Esophagus squamous epithelium (tissue), 5 donors: Measurements from ENCODE around the gene NID2. TPM values are rescaled to one million over a fixed set of nuclear protein-coding genes. Genes with fewer than 3 reads are reported as not detected.
A peak's percentile ranks its signal among the peaks of the same experiment; 100 is the strongest.

Experiments
- DNase-seq: peaks from one replicate; lab custom pipeline; 2025; lab: John Stamatoyannopoulos, UW
- H3K27ac ChIP-seq, 4 donors: fragments of 200-600 bp; sonication (generic); one replicate each; pipeline ENCODE4 v1.5.1; 2016 to 2019; ENCODE audit warnings: mild to moderate bottlenecking in 1 of 4
- H3K27me3 ChIP-seq, 4 donors: fragments of 200-600 bp; sonication (generic); 1 replicate in 3 of 4; 2 replicates in 1 of 4; pipeline versions ENCODE4 v1.5.1 to v1.6.0; 2017 to 2021; ENCODE audit warnings: antibody characterized with exemption in 1 of 4
- H3K36me3 ChIP-seq, 3 donors: fragments of 200-600 bp; sonication (generic); one replicate each; pipeline ENCODE4 v1.5.1; 2016 to 2019
- H3K4me1 ChIP-seq, 3 donors: fragments of 200-600 bp; sonication (generic); one replicate each; pipeline ENCODE4 v1.5.1; 2017 to 2019
- H3K4me3 ChIP-seq, 4 donors: fragments of 200-600 bp; sonication (generic); 1 replicate in 3 of 4; 2 replicates in 1 of 4; pipeline ENCODE4 v1.5.1; 2016 to 2019; ENCODE audit warnings: mild to moderate bottlenecking in 2 of 4, moderate library complexity in 1 of 4
- H3K9me3 ChIP-seq, 3 donors: fragments of 200-600 bp; sonication (generic); one replicate each; pipeline ENCODE4 v1.5.1; 2016 to 2019
- CTCF ChIP-seq, 6 experiments: fragments of 450-650 bp in 4 of 6; fragments of 200-600 bp in 2 of 6; sonication (generic) in 2 of 6; IDR thresholded peaks; one replicate each; pipeline ENCODE4 v1.5.1; 2016 to 2019; ENCODE audit warnings: antibody characterized with exemption in 6 of 6, mild to moderate bottlenecking in 4 of 6, moderate library complexity in 4 of 6
- POLR2A ChIP-seq, 4 donors: fragments of 450-650 bp; IDR thresholded peaks; one replicate each; pipeline ENCODE4 v1.6.1; 2017; ENCODE audit warnings: antibody characterized with exemption in 4 of 4, mild to moderate bottlenecking in 4 of 4, moderate library complexity in 3 of 4
- WGBS, 2 donors: methylation state at CpG; one replicate each; pipeline ENCODE4 v1.1.5; 2018; 5-methylcytosine and 5-hydroxymethylcytosine counted together
- intact Hi-C: fragments of 100-400 bp; cut with DNase I; formaldehyde crosslinking; loops from one replicate; pipeline ENCODE4 v1.15.0; 2022
- total RNA-seq, 4 donors: library from RNA; depleted of rRNA; stranded (reverse); fragments of >200 nt; gene quantifications; one replicate each; pipeline ENCODE4 v1.1.0, GENCODE V29; 2016
- donor health status: DM: yes; HTN: yes; CAD: no.

NID2 gene
- total RNA-seq, 4 donors from 2014 or later: 0.91 to 12.2 (median 3.2) TPM

GRCh38 chr14:52075371-52075770 lies 6.5 kb upstream of the NID2 start:
- no peak for DNase-seq
- no peaks in the 10 kb centered on the region for H3K4me1 ChIP-seq
- 84 to 95% methylated on average over 4 of the region's 4 CpGs for WGBS, 2 donors
- TF ChIP-seq CTCF (IDR thresholded peaks at IDR 0.05) (no peak), POLR2A (IDR thresholded peaks at IDR 0.05) (no peak)
- H3K27ac ChIP-seq: no peak overlapping the region
- no peak overlapping the region for H3K4me3 ChIP-seq
- no peaks in the 10 kb centered on the region for H3K36me3 ChIP-seq
- intact Hi-C loops: no loop called here
- H3K27me3 ChIP-seq: peaks cover 0 to 11% (median 0%) of the 10 kb centered on the region in 4 donors
- H3K9me3 ChIP-seq: no peaks in the 10 kb centered on the region

- Histone ChIP-seq H3K4me1 (peaks cover 11 to 19% (median 13%) of the 10 kb centered on the region in 3 donors), H3K27ac (no peak overlapping the region), H3K27me3 (peaks cover 0 to 32% (median 2%) of the 10 kb centered on the region in 4 donors), H3K36me3 (no peaks in the 10 kb centered on the region), H3K4me3 (no peak overlapping the region), H3K9me3 (no peaks in the 10 kb centered on the region)
- DNase-seq: no peak
- WGBS, 2 donors: 57 to 70% methylated on average over 1 of the region's 1 CpG
- no peak for TF ChIP-seq POLR2A (IDR thresholded peaks at IDR 0.05)
- TF ChIP-seq CTCF (IDR thresholded peaks at IDR 0.05): no peak
- intact Hi-C loops: no loop called here
These were observed 4.4 kb upstream of the NID2 start for GRCh38 chr14:52073251-52073650.

- Histone ChIP-seq H3K27me3 (peaks cover 0 to 41% (median 4%) of the 10 kb centered on the region in 4 donors), H3K9me3 (no peaks in the 10 kb centered on the region), H3K4me3 (no peak overlapping the region), H3K36me3 (no peaks in the 10 kb centered on the region), H3K4me1 (peaks cover 18 to 28% (median 20%) of the 10 kb centered on the region in 3 donors), H3K27ac (no peak overlapping the region)
- 68 to 100% methylated on average over 2 of the region's 2 CpGs for WGBS, 2 donors
- DNase-seq: no peak
- TF ChIP-seq POLR2A (IDR thresholded peaks at IDR 0.05) (no peak), CTCF (IDR thresholded peaks at IDR 0.05) (no peak)
- intact Hi-C loops: no loop called here
These were observed 3.5 kb upstream of the NID2 start for GRCh38 chr14:52072266-52072780.

- Histone ChIP-seq H3K4me1 (peaks cover 18 to 33% (median 20%) of the 10 kb centered on the region in 3 donors), H3K27me3 (peaks cover 0 to 48% (median 4%) of the 10 kb centered on the region in 4 donors), H3K9me3 (no peaks in the 10 kb centered on the region), H3K36me3 (no peaks in the 10 kb centered on the region), H3K4me3 (no peak overlapping the region), H3K27ac (no peak overlapping the region)
- TF ChIP-seq POLR2A (IDR thresholded peaks at IDR 0.05): no peak
- no peak for TF ChIP-seq CTCF (IDR thresholded peaks at IDR 0.05)
- intact Hi-C loops: no loop called here
- no peak for DNase-seq
- WGBS, 2 donors: 32 to 41% methylated on average over 3 of the region's 3 CpGs
These were observed 2.8 kb upstream of the NID2 start for GRCh38 chr14:52071675-52072074.

- H3K36me3 ChIP-seq: no peaks in the 10 kb centered on the region
- DNase-seq: no peak
- peak overlapping the region in 3 of 4 donors; percentile 75 to 91 (median 85) for H3K27ac ChIP-seq
- no peak for TF ChIP-seq POLR2A (IDR thresholded peaks at IDR 0.05)
- no peak for TF ChIP-seq CTCF (IDR thresholded peaks at IDR 0.05)
- H3K4me1 ChIP-seq: peaks cover 18 to 37% (median 20%) of the 10 kb centered on the region in 3 donors
- H3K27me3 ChIP-seq: peaks cover 0 to 57% (median 4%) of the 10 kb centered on the region in 4 donors
- WGBS, 2 donors: 60 to 66% methylated on average over 3 of the region's 3 CpGs
- H3K4me3 ChIP-seq: peak overlapping the region in 3 of 4 donors; percentile 54 to 77 (median 56)
- H3K9me3 ChIP-seq: no peaks in the 10 kb centered on the region
- intact Hi-C loops: no loop called here
These were observed 1.2 kb upstream of the NID2 start for GRCh38 chr14:52070051-52070431.
